ENCODE results near the gene PDE8A. TPM values are rescaled to one million over a fixed set of nuclear protein-coding genes. Genes with fewer than 3 reads are reported as not detected.
A peak's percentile ranks its signal among the peaks of the same experiment; 100 is the strongest.
"Not testable (repeated sequence)": the region's sequence is repeated elsewhere in the genome, so short reads cannot be mapped to it uniquely, and the experiment has no call there.

Gene PDE8A
- total and polyA plus RNA-seq, 11 donors: 9.4 to 21.5 (median 15.9) TPM

- intact Hi-C loops (cut with DNase I): loop anchor here in 3 of 10 donors (5.0 to 10.0 kb wide), 3 partner anchors 204 to 581 kb away; no protein-coding TSS in a partner anchor
- Histone ChIP-seq H3K4me3 (peak overlapping the region in 9 of 12 donors; percentile 9 to 40 (median 18)), H3K9me3 (peaks cover 0 to 34% (median 11%) of the 10 kb centered on the region in 12 donors), H3K27ac (no peak overlapping the region), H3K4me1 (peaks cover 0 to 7% (median 6%) of the 10 kb centered on the region in 12 donors), H3K36me3 (no peaks in the 10 kb centered on the region), H3K27me3 (peaks cover 0 to 21% (median 0%) of the 10 kb centered on the region in 9 donors)
- WGBS, 4 donors: 10 to 18% (median 17%) methylated on average over 17 to 20 of the region's 20 CpGs
- ATAC-seq (peak in 3 of 4 donors; percentile 29 to 37 (median 29)), DNase-seq (no peak)
- no peak for TF ChIP-seq POLR2A (IDR thresholded peaks at IDR 0.05)
- TF ChIP-seq CTCF (IDR thresholded peaks at IDR 0.05): peak; percentile 13 to 56 (median 34)
Observed at GRCh38 chr15:85168642-85169173, 187.1 kb downstream of the PDE8A start.

GRCh38 chr15:85171736-85172135 lies 190.1 kb downstream of the PDE8A start:
- Histone ChIP-seq H3K4me1 (peaks cover 0 to 7% (median 6%) of the 10 kb centered on the region in 12 donors), H3K4me3 (no peak overlapping the region), H3K27ac (no peak overlapping the region), H3K36me3 (no peaks in the 10 kb centered on the region), H3K9me3 (peaks cover 0 to 20% (median 9%) of the 10 kb centered on the region in 12 donors), H3K27me3 (peaks cover 0 to 21% (median 0%) of the 10 kb centered on the region in 9 donors)
- 82 to 93% (median 91%) methylated on average over 4 of the region's 4 CpGs for WGBS, 4 donors
- no peak for DNase-seq
- intact Hi-C loops (cut with DNase I): loop anchor here in 1 of 10 donors (5.0 kb wide), 1 partner anchor 219 kb away; no protein-coding TSS in a partner anchor
- TF ChIP-seq POLR2A (IDR thresholded peaks at IDR 0.05) (no peak), CTCF (IDR thresholded peaks at IDR 0.05) (no peak)
- ATAC-seq: no peak

- DNase-seq (no peak), ATAC-seq (no peak)
- H3K4me1 ChIP-seq: peaks cover 0 to 7% (median 6%) of the 10 kb centered on the region in 12 donors
- peaks cover 0 to 20% (median 9%) of the 10 kb centered on the region in 12 donors for H3K9me3 ChIP-seq
- no peak overlapping the region for H3K27ac ChIP-seq
- H3K27me3 ChIP-seq: peaks cover 0 to 17% (median 0%) of the 10 kb centered on the region in 9 donors
- H3K36me3 ChIP-seq: no peaks in the 10 kb centered on the region
- 78 to 96% (median 85%) methylated on average over 6 of the region's 6 CpGs for WGBS, 4 donors
- TF ChIP-seq POLR2A (IDR thresholded peaks at IDR 0.05): no peak
- no peak for TF ChIP-seq CTCF (IDR thresholded peaks at IDR 0.05)
- no peak overlapping the region for H3K4me3 ChIP-seq
- intact Hi-C loops (cut with DNase I): loop anchor here in 1 of 10 donors (5.0 kb wide), 1 partner anchor 221 kb away; no protein-coding TSS in a partner anchor
Observed at GRCh38 chr15:85172846-85173490, 191.3 kb downstream of the PDE8A start.

GRCh38 chr15:85173630-85174029 lies 192.0 kb downstream of the PDE8A start:
- H3K36me3 ChIP-seq, ATAC-seq, H3K4me1 ChIP-seq, H3K27ac ChIP-seq, H3K4me3 ChIP-seq, DNase-seq: not testable (repeated sequence)
- peaks cover 0 to 20% (median 9%) of the 10 kb centered on the region in 12 donors for H3K9me3 ChIP-seq
- intact Hi-C loops (cut with DNase I): loop anchor here in 1 of 10 donors (5.0 kb wide), 1 partner anchor 221 kb away; no protein-coding TSS in a partner anchor
- 34 to 72% (median 44%) methylated on average over 3 of the region's 5 CpGs for WGBS, 4 donors
- H3K27me3 ChIP-seq: peaks cover 0 to 10% (median 0%) of the 10 kb centered on the region in 9 donors
